ENCODE results near the gene USP9X.

The USP9X gene

GRCh38 chrX:41084893-41085511 lies at the start of gene USP9X:
USP9X (plus strand) TSS chrX:41085445; CDS start chrX:41123629, 38,184 bp downstream.
- Histone ChIP-seq H3K9me3 (no peaks in the 10 kb centered on the region), H3K4me3 (ENCODE audit: low read depth in 1 of 2, low read length in 1 of 2) (peak within 1 kb of the TSS; percentile 73 to 79), H3K27me3 (no peaks in the 10 kb centered on the region), H3K27ac (peak within 1 kb of the TSS; percentile 100), H3K4me1 (ENCODE audit: control insufficient read depth in 1 of 2, insufficient read depth in 1 of 2, low read depth in 1 of 2, low read length in 1 of 2) (peaks cover 35 to 52% of the 10 kb centered on the region in 2 experiments), H3K36me3 (no peaks in the 10 kb centered on the region)
- TF ChIP-seq CTCF (IDR thresholded peaks at IDR 0.05): no peak

- H3K4me1 ChIP-seq (ENCODE audit: control insufficient read depth in 1 of 2, insufficient read depth in 1 of 2, low read depth in 1 of 2, low read length in 1 of 2): no peaks in the 10 kb centered on the region
- no peak overlapping the region for H3K4me3 ChIP-seq (ENCODE audit: low read depth in 1 of 2, low read length in 1 of 2)
- no peak for TF ChIP-seq CTCF (IDR thresholded peaks at IDR 0.05)
- no peaks in the 10 kb centered on the region for H3K27me3 ChIP-seq
- no peaks in the 10 kb centered on the region for H3K36me3 ChIP-seq
- no peaks in the 10 kb centered on the region for H3K9me3 ChIP-seq
- H3K27ac ChIP-seq: no peak overlapping the region
Observed at GRCh38 chrX:41035582-41035981, 49.7 kb upstream of the USP9X start.

GRCh38 chrX:41036668-41037326 lies 48.4 kb upstream of the USP9X start:
- H3K4me1 ChIP-seq (ENCODE audit: control insufficient read depth in 1 of 2, insufficient read depth in 1 of 2, low read depth in 1 of 2, low read length in 1 of 2): no peaks in the 10 kb centered on the region
- H3K4me3 ChIP-seq (ENCODE audit: low read depth in 1 of 2, low read length in 1 of 2): no peak overlapping the region
- no peaks in the 10 kb centered on the region for H3K27me3 ChIP-seq
- TF ChIP-seq CTCF (IDR thresholded peaks at IDR 0.05): no peak
- no peaks in the 10 kb centered on the region for H3K36me3 ChIP-seq
- H3K27ac ChIP-seq: no peak overlapping the region
- no peaks in the 10 kb centered on the region for H3K9me3 ChIP-seq

- TF ChIP-seq CTCF (IDR thresholded peaks at IDR 0.05): no peak
- no peaks in the 10 kb centered on the region for H3K36me3 ChIP-seq
- H3K9me3 ChIP-seq: no peaks in the 10 kb centered on the region
- H3K4me1 ChIP-seq (ENCODE audit: control insufficient read depth in 1 of 2, insufficient read depth in 1 of 2, low read depth in 1 of 2, low read length in 1 of 2): no peaks in the 10 kb centered on the region
- H3K4me3 ChIP-seq (ENCODE audit: low read depth in 1 of 2, low read length in 1 of 2): no peak overlapping the region
- no peak overlapping the region for H3K27ac ChIP-seq
- no peaks in the 10 kb centered on the region for H3K27me3 ChIP-seq
Observed at GRCh38 chrX:41043196-41043595, 42.0 kb upstream of the USP9X start.

GRCh38 chrX:41043674-41044345 lies 41.4 kb upstream of the USP9X start:
- Histone ChIP-seq H3K4me1 (ENCODE audit: control insufficient read depth in 1 of 2, insufficient read depth in 1 of 2, low read depth in 1 of 2, low read length in 1 of 2) (no peaks in the 10 kb centered on the region), H3K9me3 (no peaks in the 10 kb centered on the region), H3K27ac (no peak overlapping the region), H3K27me3 (no peaks in the 10 kb centered on the region), H3K36me3 (no peaks in the 10 kb centered on the region), H3K4me3 (ENCODE audit: low read depth in 1 of 2, low read length in 1 of 2) (no peak overlapping the region)
- TF ChIP-seq CTCF (IDR thresholded peaks at IDR 0.05): no peak

All from neutrophil (primary cell).